ENCODE results near the gene TMEM190.

GRCh38 chr19:55354698-55355212 is 21.9 kb upstream of the TMEM190 start, which contains the start of gene COX6B2:
- TF ChIP-seq CTCF (IDR thresholded peaks at IDR 0.05) (no peak), POLR2AphosphoS5 (IDR thresholded peaks at IDR 0.05) (no peak), EP300 (IDR thresholded peaks at IDR 0.05) (no peak), POLR2A (IDR thresholded peaks at IDR 0.05) (no peak)

All from sigmoid colon (tissue), 4 donors.